CD8-positive, alpha-beta memory T cell (primary cell): ENCODE results near the gene GPR176. TPM values are rescaled to one million over a fixed set of nuclear protein-coding genes. Genes with fewer than 3 reads are reported as not detected.
A peak's percentile ranks its signal among the peaks of the same experiment; 100 is the strongest.

Experiments
- CTCF ChIA-PET: fragments of 350-600 bp; sonication (Branson Sonifier 250); formaldehyde crosslinking; loops from one replicate; lab custom pipeline; 2021; ENCODE audit warnings: antibody characterized with exemption; lab: Charles Lee
- POLR2A ChIA-PET: fragments of 350-600 bp; sonication (Branson Sonifier 250); formaldehyde crosslinking; loops from one replicate; lab custom pipeline; 2021; ENCODE audit warnings: antibody characterized with exemption; lab: Charles Lee
- DNase-seq, 5 donors: peaks; one replicate each; pipeline versions ENCODE4 v3.0.0 to v3.0.0-alpha.2; 2020 to 2022; ENCODE audit warnings: mixed read lengths in 1 of 5
- H3K27ac ChIP-seq: one replicate; pipeline ENCODE4 v1.7.0; 2013; ENCODE audit warnings: low read depth, mild to moderate bottlenecking, low read length, moderate library complexity
- H3K27me3 ChIP-seq: 2 replicates; pipeline ENCODE4 v1.7.0; 2013; ENCODE audit warnings: low read length, mild to moderate bottlenecking; ENCODE audit not compliant: insufficient read depth, poor library complexity, severe bottlenecking
- H3K36me3 ChIP-seq: 2 replicates; pipeline ENCODE4 v1.7.0; 2013; ENCODE audit warnings: mild to moderate bottlenecking, low read length, moderate library complexity; ENCODE audit not compliant: insufficient read depth
- H3K4me1 ChIP-seq: 2 replicates; pipeline ENCODE4 v1.7.0; 2013; ENCODE audit warnings: mild to moderate bottlenecking, low read length, moderate library complexity; ENCODE audit not compliant: insufficient read depth
- H3K4me3 ChIP-seq: 2 replicates; pipeline ENCODE4 v1.7.0; 2013; ENCODE audit warnings: mild to moderate bottlenecking, low read length
- H3K9me3 ChIP-seq: 2 replicates; pipeline ENCODE4 v1.7.0; 2013; ENCODE audit warnings: mild to moderate bottlenecking, low read length
- H3K27ac Mint-ChIP-seq, 8 donors: one replicate each; pipeline ENCODE4 v1.8.0; 2020 to 2021; ENCODE audit warnings: mixed read lengths in 8 of 8, mild to moderate bottlenecking in 6 of 8, inconsistent platforms in 3 of 8, moderate library complexity in 3 of 8
- H3K27me3 Mint-ChIP-seq, 2 donors: one replicate each; pipeline ENCODE4 v1.8.0; 2020 to 2021; ENCODE audit warnings: mixed read lengths in 2 of 2, mild to moderate bottlenecking in 1 of 2, moderate library complexity in 1 of 2
- H3K36me3 Mint-ChIP-seq, 3 donors: one replicate each; pipeline ENCODE4 v1.8.0; 2020 to 2021; ENCODE audit warnings: mixed read lengths in 3 of 3, inconsistent platforms in 1 of 3, mild to moderate bottlenecking in 1 of 3
- H3K4me1 Mint-ChIP-seq, 3 donors: one replicate each; pipeline ENCODE4 v1.8.0; 2020 to 2021; ENCODE audit warnings: mixed read lengths in 3 of 3, inconsistent platforms in 1 of 3, mild to moderate bottlenecking in 1 of 3
- H3K4me3 Mint-ChIP-seq, 7 donors: one replicate each; pipeline ENCODE4 v1.8.0; 2020 to 2021; ENCODE audit warnings: mixed read lengths in 7 of 7, mild to moderate bottlenecking in 6 of 7, moderate library complexity in 4 of 7, inconsistent platforms in 2 of 7
- H3K9me3 Mint-ChIP-seq, 5 donors: one replicate each; pipeline ENCODE4 v1.8.0; 2020 to 2022; ENCODE audit warnings: mixed read lengths in 5 of 5, mild to moderate bottlenecking in 3 of 5, moderate library complexity in 2 of 5, inconsistent platforms in 1 of 5
- polyA plus RNA-seq: library from polyadenylated mRNA; unstranded; fragments of 300-500 nt; fragmentation: Illumina TruSeq; gene quantifications from one replicate; pipeline ENCODE4 v1.2.3, GENCODE V29; 2021
- total RNA-seq, 2 experiments: library from RNA; stranded (reverse); gene quantifications; one replicate each; pipeline ENCODE4 v1.2.3, GENCODE V29; 2021

Gene GPR176
- total and polyA plus RNA-seq, 3 experiments from 2014 or later: 0.20 TPM; not detected in 2

DNA sequence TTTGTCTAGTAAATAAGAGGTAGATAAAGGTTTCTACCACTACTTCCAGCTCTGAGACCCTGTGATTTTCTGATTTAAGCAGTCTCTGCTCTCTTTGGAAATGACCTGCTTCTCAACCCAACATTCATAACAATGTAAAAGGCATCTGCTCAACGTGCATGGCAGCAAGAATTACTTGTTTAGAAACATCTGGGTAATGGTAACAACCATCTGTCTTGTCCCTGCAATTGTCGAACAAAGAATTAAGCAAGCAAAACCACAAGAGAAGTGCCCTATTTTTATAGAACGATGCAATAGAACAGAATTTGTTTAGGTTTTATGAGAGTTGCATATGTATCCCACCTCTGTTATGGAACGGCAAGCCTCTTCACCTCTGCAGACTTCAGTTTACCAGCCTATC lies 130.3 kb downstream of the GPR176 start:
- ChIA-PET POLR2A (no interaction called here), CTCF (interaction anchor here (1.2 kb wide), 1 partner anchor 33 kb away, joined by 3 read pairs; no protein-coding TSS in a partner anchor)
- Mint-ChIP-seq H3K4me1 (peaks cover 16 to 31% (median 24%) of the 10 kb centered on the region in 3 donors), H3K9me3 (no peaks in the 10 kb centered on the region), H3K4me3 (no peak overlapping the region), H3K27me3 (no peaks in the 10 kb centered on the region), H3K36me3 (peaks cover 0 to 9% (median 0%) of the 10 kb centered on the region in 3 donors), H3K27ac (peak overlapping the region in 2 of 8 donors; percentile 13 to 23)
- H3K9me3 ChIP-seq: no peaks in the 10 kb centered on the region
- H3K4me3 ChIP-seq: no peak overlapping the region
- H3K4me1 ChIP-seq: peaks cover 7% of the 10 kb centered on the region
- no peak for DNase-seq
- no peaks in the 10 kb centered on the region for H3K27me3 ChIP-seq
- no peaks in the 10 kb centered on the region for H3K36me3 ChIP-seq
- H3K27ac ChIP-seq: no peak overlapping the region

DNA sequence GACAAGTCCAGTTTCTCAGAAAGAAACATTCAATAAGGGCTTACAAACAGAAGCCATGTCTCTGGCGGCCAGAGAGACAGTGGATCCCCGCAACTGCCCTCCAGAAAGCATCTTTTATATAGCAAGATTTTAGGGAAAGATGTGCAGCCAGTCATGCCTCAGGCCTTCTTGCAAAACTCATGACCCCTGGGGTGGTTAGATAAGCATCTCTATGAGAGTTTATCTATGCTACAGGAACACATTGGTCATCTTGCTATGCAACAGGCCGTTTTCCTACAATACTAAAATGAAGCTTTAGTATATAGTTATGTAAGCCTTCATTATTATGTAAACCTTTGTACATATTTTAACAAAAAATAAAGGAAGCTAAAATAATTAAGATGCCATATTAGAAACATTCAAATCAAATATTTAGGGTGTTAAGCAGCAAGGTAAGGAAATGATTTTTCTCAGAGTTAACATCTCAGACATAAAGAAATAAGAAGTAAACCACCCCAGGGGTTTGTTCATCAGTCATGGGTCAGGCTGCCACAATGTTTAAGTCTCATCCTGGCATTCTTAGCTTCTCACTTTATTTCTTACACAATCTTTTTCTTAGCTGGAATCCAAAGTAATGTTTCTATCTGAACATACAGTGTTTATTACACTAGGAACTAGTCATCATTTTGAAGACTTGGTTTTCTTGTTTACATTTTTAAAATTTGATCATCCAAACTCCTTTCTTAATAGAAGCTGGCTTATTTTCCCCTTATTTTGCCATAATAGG lies 131.1 kb downstream of the GPR176 start:
- POLR2A ChIA-PET: interaction anchor here (0.6 kb wide), 1 partner anchor 87 kb away, joined by 4 read pairs; no protein-coding TSS in a partner anchor
- Mint-ChIP-seq H3K27me3 (no peaks in the 10 kb centered on the region), H3K4me3 (peak overlapping the region in 1 of 7 donors; percentile 8), H3K4me1 (peaks cover 23 to 39% (median 31%) of the 10 kb centered on the region in 3 donors), H3K36me3 (peaks cover 0 to 10% (median 0%) of the 10 kb centered on the region in 3 donors), H3K9me3 (no peaks in the 10 kb centered on the region), H3K27ac (peak overlapping the region in 5 of 8 donors; percentile 17 to 71 (median 41))
- Histone ChIP-seq H3K27ac (no peak overlapping the region), H3K27me3 (no peaks in the 10 kb centered on the region), H3K36me3 (no peaks in the 10 kb centered on the region), H3K9me3 (no peaks in the 10 kb centered on the region), H3K4me3 (no peak overlapping the region), H3K4me1 (peaks cover 15% of the 10 kb centered on the region)
- CTCF ChIA-PET: interaction anchor here (0.6 to 1.6 kb wide), 3 partner anchors 33 to 486 kb away, joined by 3 to 4 read pairs (median 3); no protein-coding TSS in a partner anchor
- no peak for DNase-seq

- Histone ChIP-seq H3K4me1 (peaks cover 24% of the 10 kb centered on the region), H3K27me3 (no peaks in the 10 kb centered on the region), H3K4me3 (no peak overlapping the region), H3K9me3 (no peaks in the 10 kb centered on the region), H3K36me3 (no peaks in the 10 kb centered on the region), H3K27ac (no peak overlapping the region)
- CTCF ChIA-PET: interaction anchor here (0.6 to 1.6 kb wide), 5 partner anchors 12 to 487 kb away, joined by 3 to 4 read pairs (median 3); no protein-coding TSS in a partner anchor
- H3K36me3 Mint-ChIP-seq: peaks cover 0 to 14% (median 0%) of the 10 kb centered on the region in 3 donors
- no peaks in the 10 kb centered on the region for H3K9me3 Mint-ChIP-seq
- POLR2A ChIA-PET: no interaction called here
- H3K27me3 Mint-ChIP-seq: no peaks in the 10 kb centered on the region
- no peak overlapping the region for H3K4me3 Mint-ChIP-seq
- peak overlapping the region in 1 of 8 donors; percentile 71 for H3K27ac Mint-ChIP-seq
- peaks cover 32 to 47% (median 40%) of the 10 kb centered on the region in 3 donors for H3K4me1 Mint-ChIP-seq
- no peak for DNase-seq
These were observed 132.0 kb downstream of the GPR176 start for GRCh38 chr15:39788108-39788507.

GRCh38 chr15:39787479-39787878 lies 132.6 kb downstream of the GPR176 start:
- DNase-seq: no peak
- H3K9me3 ChIP-seq: no peaks in the 10 kb centered on the region
- H3K27ac Mint-ChIP-seq: peak overlapping the region in 2 of 8 donors; percentile 21 to 71
- no peaks in the 10 kb centered on the region for H3K27me3 ChIP-seq
- no peak overlapping the region for H3K4me3 Mint-ChIP-seq
- no peaks in the 10 kb centered on the region for H3K36me3 ChIP-seq
- peaks cover 24% of the 10 kb centered on the region for H3K4me1 ChIP-seq
- H3K27me3 Mint-ChIP-seq: no peaks in the 10 kb centered on the region
- peaks cover 0 to 20% (median 0%) of the 10 kb centered on the region in 3 donors for H3K36me3 Mint-ChIP-seq
- H3K27ac ChIP-seq: no peak overlapping the region
- peaks cover 35 to 54% (median 43%) of the 10 kb centered on the region in 3 donors for H3K4me1 Mint-ChIP-seq
- no peaks in the 10 kb centered on the region for H3K9me3 Mint-ChIP-seq
- H3K4me3 ChIP-seq: no peak overlapping the region
- CTCF ChIA-PET: interaction anchor here (0.8 to 1.6 kb wide), 5 partner anchors 13 to 486 kb away, joined by 3 to 4 read pairs (median 3); no protein-coding TSS in a partner anchor
- POLR2A ChIA-PET: interaction anchor here (0.7 kb wide), 1 partner anchor 253 kb away, joined by 3 read pairs; no protein-coding TSS in a partner anchor

- Mint-ChIP-seq H3K27me3 (no peaks in the 10 kb centered on the region), H3K4me1 (peaks cover 42 to 63% (median 51%) of the 10 kb centered on the region in 3 donors), H3K36me3 (peaks cover 0 to 23% (median 0%) of the 10 kb centered on the region in 3 donors), H3K4me3 (peak overlapping the region in 2 of 7 donors; percentile 60 to 85), H3K9me3 (no peaks in the 10 kb centered on the region), H3K27ac (peak overlapping the region in 7 of 8 donors; percentile 48 to 84 (median 66))
- peak in 2 of 5 donors; percentile 24 to 34 for DNase-seq
- Histone ChIP-seq H3K4me1 (peaks cover 29% of the 10 kb centered on the region), H3K27me3 (no peaks in the 10 kb centered on the region), H3K27ac (no peak overlapping the region), H3K36me3 (no peaks in the 10 kb centered on the region), H3K4me3 (no peak overlapping the region), H3K9me3 (no peaks in the 10 kb centered on the region)
- ChIA-PET POLR2A (no interaction called here), CTCF (interaction anchor here (1.2 to 1.6 kb wide), 2 partner anchors 14 to 89 kb away, joined by 3 to 4 read pairs; no protein-coding TSS in a partner anchor)
These were observed 133.5 kb downstream of the GPR176 start for GRCh38 chr15:39786447-39787056.

GRCh38 chr15:39785841-39786240 lies 134.2 kb downstream of the GPR176 start:
- Histone ChIP-seq H3K27me3 (no peaks in the 10 kb centered on the region), H3K27ac (no peak overlapping the region), H3K4me1 (peaks cover 31% of the 10 kb centered on the region), H3K4me3 (no peak overlapping the region), H3K9me3 (no peaks in the 10 kb centered on the region), H3K36me3 (no peaks in the 10 kb centered on the region)
- peaks cover 44 to 65% (median 59%) of the 10 kb centered on the region in 3 donors for H3K4me1 Mint-ChIP-seq
- CTCF ChIA-PET: interaction anchor here (1.2 kb wide), 1 partner anchor 15 kb away, joined by 3 read pairs; no protein-coding TSS in a partner anchor
- peaks cover 0 to 23% (median 0%) of the 10 kb centered on the region in 3 donors for H3K36me3 Mint-ChIP-seq
- no peaks in the 10 kb centered on the region for H3K9me3 Mint-ChIP-seq
- POLR2A ChIA-PET: no interaction called here
- H3K4me3 Mint-ChIP-seq: peak overlapping the region in 1 of 7 donors; percentile 85
- H3K27ac Mint-ChIP-seq: peak overlapping the region in 6 of 8 donors; percentile 16 to 84 (median 53)
- H3K27me3 Mint-ChIP-seq: no peaks in the 10 kb centered on the region
- DNase-seq: no peak

GRCh38 chr15:39785139-39785538 lies 134.9 kb downstream of the GPR176 start:
- Mint-ChIP-seq H3K9me3 (no peaks in the 10 kb centered on the region), H3K27me3 (no peaks in the 10 kb centered on the region), H3K4me3 (peak overlapping the region in 4 of 7 donors; percentile 38 to 73 (median 54)), H3K27ac (peak overlapping the region in 7 of 8 donors; percentile 39 to 96 (median 70)), H3K36me3 (peaks cover 0 to 23% (median 0%) of the 10 kb centered on the region in 3 donors), H3K4me1 (peaks cover 44 to 65% (median 60%) of the 10 kb centered on the region in 3 donors)
- Histone ChIP-seq H3K36me3 (no peaks in the 10 kb centered on the region), H3K9me3 (no peaks in the 10 kb centered on the region), H3K27ac (no peak overlapping the region), H3K4me3 (no peak overlapping the region), H3K27me3 (no peaks in the 10 kb centered on the region), H3K4me1 (peaks cover 31% of the 10 kb centered on the region)
- ChIA-PET POLR2A (no interaction called here), CTCF (interaction anchor here (0.7 to 1.2 kb wide), 5 partner anchors 15 to 488 kb away, joined by 3 to 4 read pairs (median 3); no protein-coding TSS in a partner anchor)
- DNase-seq: no peak
